A673 (cell line): ENCODE data around the gene SURF1. TPM values are rescaled to one million over a fixed set of nuclear protein-coding genes. Genes with fewer than 3 reads are reported as not detected.
"Not testable (repeated sequence)": the region's sequence is repeated elsewhere in the genome, so short reads cannot be mapped to it uniquely, and the experiment has no call there.

Experiments used
- BruUV-seq: library from RNA; stranded (reverse); fragments of 400-500 nt; replicated peaks from 2 replicates; lab custom pipeline; 2021; lab: Mats Ljungman, UMichigan
- CTCF ChIA-PET: fragments of 300-600 bp; sonication (Branson Sonifier 250); formaldehyde crosslinking; loops from one replicate; lab custom pipeline; 2022; ENCODE audit warnings: antibody characterized with exemption; lab: Charles Lee
- POLR2A ChIA-PET: fragments of 300-600 bp; sonication (Branson Sonifier 250); formaldehyde crosslinking; loops from one replicate; lab custom pipeline; 2022; ENCODE audit warnings: antibody characterized with exemption; ENCODE audit not compliant: low non-redundant PET; lab: Charles Lee
- DNase-seq: peaks from one replicate; pipeline ENCODE4 v3.0.0-alpha.2; 2015; ENCODE audit warnings: low spot score
- H3K27ac ChIP-seq: fragments of 200-600 bp; sonication (generic); 2 replicates; pipeline ENCODE4 v1.5.1; 2016; ENCODE audit warnings: mixed run types, low read depth, mild to moderate bottlenecking, mixed read lengths, antibody characterized with exemption, low read length; ENCODE audit not compliant: poor library complexity, severe bottlenecking
- H3K27me3 ChIP-seq: fragments of 200-600 bp; sonication (generic); replicated peaks from 2 replicates; pipeline ENCODE4 v1.6.1; 2017; ENCODE audit warnings: mixed run types, low read depth, mild to moderate bottlenecking, mixed read lengths, antibody characterized with exemption, low read length; ENCODE audit not compliant: insufficient read depth, poor library complexity
- H3K36me3 ChIP-seq: fragments of 200-600 bp; sonication (generic); 2 replicates; pipeline ENCODE4 v1.6.1; 2016; ENCODE audit warnings: mixed run types, mild to moderate bottlenecking, mixed read lengths, antibody characterized with exemption, low read length; ENCODE audit not compliant: insufficient read depth, poor library complexity, severe bottlenecking
- H3K4me1 ChIP-seq: fragments of 200-600 bp; sonication (generic); 2 replicates; pipeline ENCODE4 v1.6.1; 2017; ENCODE audit warnings: mixed run types, mild to moderate bottlenecking, mixed read lengths, antibody characterized with exemption, low read length; ENCODE audit not compliant: insufficient read depth, poor library complexity, severe bottlenecking
- H3K4me3 ChIP-seq: fragments of 200-600 bp; sonication (generic); 2 replicates; pipeline ENCODE4 v1.5.1; 2016; ENCODE audit warnings: low read depth, mixed run types, mild to moderate bottlenecking, mixed read lengths, low read length; ENCODE audit not compliant: poor library complexity, severe bottlenecking
- H3K9me3 ChIP-seq: fragments of 200-600 bp; sonication (generic); 2 replicates; pipeline ENCODE4 v1.6.1; 2016; ENCODE audit warnings: mixed run types, low read depth, mild to moderate bottlenecking, mixed read lengths, antibody characterized with exemption, low read length; ENCODE audit not compliant: poor library complexity, severe bottlenecking
- EZH2 ChIP-seq: fragments of 200-600 bp; sonication (generic); IDR thresholded peaks from 2 replicates; pipeline ENCODE4 v1.6.1; 2017; ENCODE audit warnings: borderline replicate concordance, low read depth, mild to moderate bottlenecking, mixed read lengths, antibody characterized with exemption, low read length; ENCODE audit not compliant: poor library complexity, severe bottlenecking
- intact Hi-C: fragments of 100-400 bp; cut with micrococcal nuclease; formaldehyde crosslinking; loops from one replicate; pipeline ENCODE4 v1.10.0; 2022; ENCODE audit not compliant: unreplicated experiment
- total RNA-seq: library from RNA; stranded (reverse); gene quantifications from 2 replicates; pipeline ENCODE4 v1.2.3, GENCODE V29; 2021
- TF ChIP-seq, protein P1 (sequence below): fragments of 300-800, 200-600 bp; sonication (generic); conservative IDR thresholded peaks from 2 replicates; pipeline ENCODE4 v1.5.1; 2017; ENCODE audit warnings: low read depth, mild to moderate bottlenecking, antibody characterized with exemption, low read length, moderate library complexity, mixed read lengths

The SURF1 gene
- total RNA-seq, 1 experiment from 2014 or later, result 41.6 TPM

DNA sequence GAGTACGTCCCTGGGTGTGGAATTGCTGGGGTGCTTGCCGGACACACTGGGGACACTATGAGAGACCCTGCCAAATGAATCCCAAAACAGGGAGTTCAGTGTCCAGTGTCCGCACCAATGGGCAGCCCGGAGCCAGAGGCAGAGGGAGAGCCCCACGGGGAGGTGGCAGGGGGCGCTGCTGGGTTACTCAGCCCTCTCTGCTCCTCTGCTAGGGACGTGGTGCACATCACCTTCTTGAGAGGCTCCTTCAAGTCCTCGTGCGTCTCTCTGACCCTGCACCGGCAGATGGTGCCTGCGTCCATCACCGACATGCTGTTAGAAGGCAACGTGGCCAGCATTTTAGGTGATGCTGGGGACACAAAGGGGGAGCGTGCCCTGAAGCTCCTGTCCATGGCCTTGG lies 40.7 kb upstream of the SURF1 start:
- DNase-seq, result no peak
- intact Hi-C loops, result no loop called here
- H3K9me3 ChIP-seq, result no peaks in the 10 kb centered on the region
- no TSS peak for BruUV-seq
- ChIA-PET POLR2A (no interaction called here), CTCF (no interaction called here)
- H3K36me3 ChIP-seq, result no peaks in the 10 kb centered on the region
- no peaks in the 10 kb centered on the region for H3K4me1 ChIP-seq
- no peak for TF ChIP-seq EZH2
- TF ChIP-seq, protein P1, sequence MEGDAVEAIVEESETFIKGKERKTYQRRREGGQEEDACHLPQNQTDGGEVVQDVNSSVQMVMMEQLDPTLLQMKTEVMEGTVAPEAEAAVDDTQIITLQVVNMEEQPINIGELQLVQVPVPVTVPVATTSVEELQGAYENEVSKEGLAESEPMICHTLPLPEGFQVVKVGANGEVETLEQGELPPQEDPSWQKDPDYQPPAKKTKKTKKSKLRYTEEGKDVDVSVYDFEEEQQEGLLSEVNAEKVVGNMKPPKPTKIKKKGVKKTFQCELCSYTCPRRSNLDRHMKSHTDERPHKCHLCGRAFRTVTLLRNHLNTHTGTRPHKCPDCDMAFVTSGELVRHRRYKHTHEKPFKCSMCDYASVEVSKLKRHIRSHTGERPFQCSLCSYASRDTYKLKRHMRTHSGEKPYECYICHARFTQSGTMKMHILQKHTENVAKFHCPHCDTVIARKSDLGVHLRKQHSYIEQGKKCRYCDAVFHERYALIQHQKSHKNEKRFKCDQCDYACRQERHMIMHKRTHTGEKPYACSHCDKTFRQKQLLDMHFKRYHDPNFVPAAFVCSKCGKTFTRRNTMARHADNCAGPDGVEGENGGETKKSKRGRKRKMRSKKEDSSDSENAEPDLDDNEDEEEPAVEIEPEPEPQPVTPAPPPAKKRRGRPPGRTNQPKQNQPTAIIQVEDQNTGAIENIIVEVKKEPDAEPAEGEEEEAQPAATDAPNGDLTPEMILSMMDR, result peak; percentile 57
- peaks cover 19% of the 10 kb centered on the region for H3K27me3 ChIP-seq
- no peak overlapping the region for H3K4me3 ChIP-seq
- no peak overlapping the region for H3K27ac ChIP-seq

DNA sequence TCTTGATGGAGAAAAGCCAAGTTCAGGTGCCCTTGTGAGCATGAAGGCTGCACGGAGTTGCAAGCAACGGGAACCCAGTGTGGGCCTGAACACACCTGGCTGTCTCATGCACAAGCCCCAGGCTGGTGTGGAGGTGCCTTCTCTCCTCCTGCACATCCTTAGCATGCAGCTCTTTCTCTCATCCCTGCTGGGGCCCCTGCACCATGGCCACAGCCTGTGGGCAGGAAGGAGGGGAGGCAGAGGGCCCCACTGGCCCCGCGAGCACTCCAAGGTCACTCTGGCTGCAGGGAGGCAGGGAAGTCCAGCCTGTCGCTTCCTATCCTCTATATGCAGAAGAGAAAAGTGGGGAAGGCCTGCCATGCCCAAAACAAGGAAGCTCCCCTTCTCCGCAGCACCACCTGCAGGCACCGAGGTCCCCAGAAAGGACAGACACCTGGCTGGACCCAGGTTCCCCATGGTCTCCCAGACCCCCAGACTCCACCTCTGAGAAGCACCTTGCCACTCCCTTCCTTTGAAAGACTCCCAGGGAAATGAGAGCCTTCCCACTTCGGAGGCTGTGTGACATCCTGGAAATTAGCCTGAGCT lies 38.5 kb upstream of the SURF1 start:
- ChIA-PET POLR2A (no interaction called here), CTCF (no interaction called here)
- no peak for DNase-seq
- Histone ChIP-seq H3K4me1 (no peaks in the 10 kb centered on the region), H3K9me3 (no peaks in the 10 kb centered on the region), H3K4me3 (no peak overlapping the region), H3K27me3 (peaks cover 19% of the 10 kb centered on the region), H3K36me3 (no peaks in the 10 kb centered on the region), H3K27ac (no peak overlapping the region)
- no peak for TF ChIP-seq EZH2
- TF ChIP-seq, protein P1, result no peak
- no TSS peak for BruUV-seq
- intact Hi-C loops, result no loop called here

DNA sequence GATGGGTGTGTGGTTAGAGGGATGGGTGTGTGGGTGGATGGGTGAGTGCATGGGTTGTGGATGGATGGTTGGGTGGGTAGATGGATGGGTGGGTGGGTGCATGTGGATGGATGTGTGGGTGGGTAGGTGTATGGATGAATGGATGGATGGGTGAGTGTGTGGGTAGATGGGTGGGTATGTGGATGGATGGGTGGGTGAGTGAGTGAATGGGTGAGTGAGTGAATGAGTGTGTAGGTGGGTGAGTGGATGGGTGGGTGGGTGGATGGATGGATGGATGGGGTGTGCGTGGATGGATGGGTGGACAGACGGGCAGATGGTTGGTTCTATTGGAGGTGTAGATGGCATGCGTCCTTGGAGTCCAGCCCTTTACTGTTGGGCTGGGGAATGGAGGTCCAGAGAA lies 37.1 kb upstream of the SURF1 start:
- BruUV-seq, result no TSS peak
- H3K36me3 ChIP-seq, result no peaks in the 10 kb centered on the region

DNA sequence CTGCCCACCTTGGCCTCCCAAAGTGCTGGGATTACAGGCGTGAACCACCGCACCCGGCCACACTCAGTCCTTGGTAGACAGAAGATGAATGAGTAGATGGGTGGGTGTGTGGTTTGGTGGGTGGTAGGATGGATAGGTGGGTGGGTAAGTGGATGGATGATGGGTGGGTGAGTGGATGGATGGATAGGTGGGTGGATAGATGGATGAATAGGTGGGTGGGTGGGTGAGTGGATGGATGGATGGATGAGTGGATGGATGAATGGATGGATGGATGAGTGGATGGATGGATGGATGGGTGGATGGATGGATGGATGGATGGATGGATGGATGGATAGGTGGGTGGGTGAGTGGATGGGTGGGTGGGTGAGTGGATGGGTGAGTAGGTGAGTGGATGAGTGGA lies 36.0 kb upstream of the SURF1 start:
- H3K27ac ChIP-seq, DNase-seq, BruUV-seq, H3K4me1 ChIP-seq, H3K9me3 ChIP-seq, H3K36me3 ChIP-seq, intact Hi-C loops, H3K4me3 ChIP-seq, POLR2A ChIA-PET, CTCF ChIA-PET: not testable (repeated sequence)
- peaks cover 15% of the 10 kb centered on the region for H3K27me3 ChIP-seq

More for the DNA sequence above, 37.1 kb upstream of the SURF1 start:
- ChIA-PET CTCF (no interaction called here), POLR2A (no interaction called here)
- Histone ChIP-seq H3K4me1 (no peaks in the 10 kb centered on the region), H3K27me3 (peaks cover 19% of the 10 kb centered on the region), H3K9me3 (no peaks in the 10 kb centered on the region), H3K27ac (no peak overlapping the region), H3K4me3 (no peak overlapping the region)
- no peak for TF ChIP-seq EZH2
- TF ChIP-seq, protein P1, result no peak
- intact Hi-C loops, result no loop called here
- DNase-seq, result no peak

DNA sequence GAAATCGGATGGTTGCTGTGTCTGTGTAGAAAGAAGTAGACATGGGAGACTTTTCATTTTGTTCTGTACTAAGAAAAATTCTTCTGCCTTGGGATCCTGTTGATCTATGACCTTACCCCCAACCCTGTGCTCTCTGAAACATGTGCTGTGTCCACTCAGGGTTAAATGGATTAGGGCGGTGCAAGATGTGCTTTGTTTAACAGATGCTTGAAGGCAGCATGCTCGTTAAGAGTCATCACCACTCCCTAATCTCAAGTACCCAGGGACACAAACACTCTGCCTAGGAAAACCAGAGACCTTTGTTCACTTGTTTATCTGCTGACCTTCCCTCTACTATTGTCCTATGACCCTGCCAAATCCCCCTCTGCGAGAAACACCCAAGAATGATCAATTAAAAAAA lies 35.2 kb upstream of the SURF1 start:
- H3K4me3 ChIP-seq, POLR2A ChIA-PET, DNase-seq, H3K9me3 ChIP-seq, BruUV-seq, H3K36me3 ChIP-seq, H3K27ac ChIP-seq, H3K4me1 ChIP-seq, intact Hi-C loops, CTCF ChIA-PET: not testable (repeated sequence)
- peaks cover 15% of the 10 kb centered on the region for H3K27me3 ChIP-seq
